ENCODE results near the gene MBD6. TPM values are rescaled to one million over a fixed set of nuclear protein-coding genes. Genes with fewer than 3 reads are reported as not detected.

Gene MBD6
- polyA plus RNA-seq, 2 of the 4 experiments (the other 2 are of a cell fraction): 4.6 to 24.2 TPM

DNA sequence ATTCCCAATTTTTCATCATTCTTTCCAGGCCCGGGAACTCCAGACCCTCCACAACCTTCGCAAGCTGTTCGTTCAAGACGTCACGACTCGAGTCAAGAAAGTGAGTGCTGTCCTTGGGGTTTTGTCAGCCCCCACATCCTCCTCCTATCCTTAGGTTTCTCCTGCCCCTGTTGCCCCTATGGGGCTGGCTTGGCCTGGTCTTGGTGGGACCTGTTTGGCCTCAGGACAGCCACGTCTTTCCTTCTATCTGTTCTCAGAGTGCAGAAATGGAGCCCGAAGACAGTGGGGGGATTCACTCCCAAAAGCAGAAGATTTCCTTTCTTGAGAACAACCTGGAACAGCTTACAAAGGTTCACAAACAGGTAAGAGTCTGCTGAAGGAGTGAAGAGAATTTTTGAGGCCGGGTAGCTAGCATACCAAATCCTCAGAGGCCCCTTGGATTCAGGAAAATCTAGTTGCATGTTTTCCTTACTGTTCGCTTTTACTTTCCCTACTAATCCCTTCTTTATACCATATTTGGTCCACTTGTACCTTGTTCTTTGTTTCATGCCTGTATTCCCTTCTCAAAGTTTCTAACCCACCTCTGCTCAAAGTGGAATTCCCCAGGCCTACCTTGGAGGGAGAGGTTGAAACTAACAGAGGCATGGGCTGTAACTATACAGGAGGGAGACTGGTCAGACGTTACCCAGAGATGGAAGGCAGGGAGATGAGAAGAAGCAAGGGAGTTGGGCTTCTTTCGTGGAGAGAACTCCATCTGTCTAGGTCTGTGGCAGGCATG, 55.5 kb downstream of the MBD6 start:
- no peak for ATAC-seq
- H3K4me2 ChIP-seq: no peak overlapping the region
- peaks cover 13% of the 10 kb centered on the region for H3K4me1 ChIP-seq
- CTCF ChIA-PET: interaction anchor here (1.5 to 10.0 kb wide), 2 partner anchors 10 to 35 kb away, joined by 4 to 336 read pairs; partner anchors contain the start of genes ARHGEF25 and DTX3
- H3K9me3 ChIP-seq: no peaks in the 10 kb centered on the region
- TF ChIP-seq CBX8 (IDR thresholded peaks at IDR 0.05) (no peak), ZNF302 (CRISPR knock-in tag; IDR thresholded peaks at IDR 0.05) (no peak), POLR2AphosphoS2 (conservative IDR thresholded peaks at IDR 0.05; ENCODE audit: low read length) (no peak), NR3C1 (IDR thresholded peaks at IDR 0.05) (no peak), MAFK (IDR thresholded peaks at IDR 0.05; ENCODE audit: partially characterized antibody) (no peak), ZSCAN20 (CRISPR knock-in tag; IDR thresholded peaks at IDR 0.05) (no peak), RFX5 (IDR thresholded peaks at IDR 0.05) (no peak), KDM1A (IDR thresholded peaks at IDR 0.05; ENCODE audit: low read depth) (no peak), CBX2 (IDR thresholded peaks at IDR 0.05; ENCODE audit: borderline replicate concordance, low read depth) (no peak), RCOR1 (IDR thresholded peaks at IDR 0.05; ENCODE audit: low read depth, low read length) (no peak)
- TF ChIP-seq, protein P1, sequence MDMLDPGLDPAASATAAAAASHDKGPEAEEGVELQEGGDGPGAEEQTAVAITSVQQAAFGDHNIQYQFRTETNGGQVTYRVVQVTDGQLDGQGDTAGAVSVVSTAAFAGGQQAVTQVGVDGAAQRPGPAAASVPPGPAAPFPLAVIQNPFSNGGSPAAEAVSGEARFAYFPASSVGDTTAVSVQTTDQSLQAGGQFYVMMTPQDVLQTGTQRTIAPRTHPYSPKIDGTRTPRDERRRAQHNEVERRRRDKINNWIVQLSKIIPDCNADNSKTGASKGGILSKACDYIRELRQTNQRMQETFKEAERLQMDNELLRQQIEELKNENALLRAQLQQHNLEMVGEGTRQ (IDR thresholded peaks at IDR 0.05): no peak
- WGBS (ENCODE audit: missing lambda C conversion rate): 77% methylated on average over 12 of the region's 12 CpGs
- POLR2A ChIA-PET: no interaction called here
- no peak for FAIRE-seq
- DNase-seq (ENCODE audit: low read depth in 1 of 2, low spot score in 1 of 2): no peak
- no peak overlapping the region for H3K4me3 ChIP-seq
- no peak overlapping the region for H3K27ac ChIP-seq

DNA sequence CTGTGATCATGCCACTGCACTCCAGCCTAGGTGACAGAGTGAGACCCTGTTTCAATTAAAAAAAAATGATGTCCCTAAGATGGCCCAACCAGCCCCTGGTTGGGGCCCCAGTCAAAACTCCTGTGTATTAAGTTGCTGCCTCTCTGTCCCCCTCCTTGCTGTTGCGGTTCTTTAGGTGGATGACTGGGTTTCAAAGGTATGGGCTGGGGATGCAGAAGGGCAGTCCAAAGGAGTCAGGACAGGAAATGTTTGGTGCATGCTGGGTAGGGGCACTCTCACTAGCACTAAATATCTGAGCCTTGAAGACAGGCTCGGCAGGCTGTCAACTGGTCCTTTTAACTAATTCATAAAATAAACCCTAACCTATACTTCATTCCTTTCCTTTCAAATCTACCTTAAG, 56.4 kb downstream of the MBD6 start:
- ATAC-seq (no peak), FAIRE-seq (no peak), DNase-seq (ENCODE audit: low read depth in 1 of 2, low spot score in 1 of 2) (no peak)
- POLR2A ChIA-PET: no interaction called here
- H3K27ac ChIP-seq: no peak overlapping the region
- H3K4me1 ChIP-seq: peaks cover 13% of the 10 kb centered on the region
- TF ChIP-seq HDAC2 (IDR thresholded peaks at IDR 0.05) (no peak), ZSCAN20 (CRISPR knock-in tag; IDR thresholded peaks at IDR 0.05) (no peak), TP53 (CRISPR knock-in tag; IDR thresholded peaks at IDR 0.05) (no peak), POLR2A (IDR thresholded peaks at IDR 0.05; ENCODE audit: low read length) (no peak), KDM5A (IDR thresholded peaks at IDR 0.05) (no peak), ZFP36 (IDR thresholded peaks at IDR 0.05; ENCODE audit: borderline replicate concordance, partially characterized antibody) (no peak), TFCP2L1 (CRISPR knock-in tag; IDR thresholded peaks at IDR 0.05) (no peak), MAZ (IDR thresholded peaks at IDR 0.05; ENCODE audit: borderline replicate concordance, low read depth, low read length) (no peak), GATA3 (IDR thresholded peaks at IDR 0.05; ENCODE audit: borderline replicate concordance) (no peak), RAD21 (conservative IDR thresholded peaks at IDR 0.05 in 1 of 2, IDR thresholded peaks at IDR 0.05 in 1 of 2) (no peak), RCOR1 (IDR thresholded peaks at IDR 0.05; ENCODE audit: low read depth, low read length) (no peak), PHF8 (IDR thresholded peaks at IDR 0.05; ENCODE audit: borderline replicate concordance, low read depth) (no peak), MYC (IDR thresholded peaks at IDR 0.05; ENCODE audit: borderline replicate concordance, low read length) (no peak), MAFK (IDR thresholded peaks at IDR 0.05; ENCODE audit: partially characterized antibody) (no peak)
- TF ChIP-seq, protein P2, sequence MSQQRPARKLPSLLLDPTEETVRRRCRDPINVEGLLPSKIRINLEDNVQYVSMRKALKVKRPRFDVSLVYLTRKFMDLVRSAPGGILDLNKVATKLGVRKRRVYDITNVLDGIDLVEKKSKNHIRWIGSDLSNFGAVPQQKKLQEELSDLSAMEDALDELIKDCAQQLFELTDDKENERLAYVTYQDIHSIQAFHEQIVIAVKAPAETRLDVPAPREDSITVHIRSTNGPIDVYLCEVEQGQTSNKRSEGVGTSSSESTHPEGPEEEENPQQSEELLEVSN (IDR thresholded peaks at IDR 0.05; ENCODE audit: borderline replicate concordance, low read depth): no peak
- TF ChIP-seq, protein P3, sequence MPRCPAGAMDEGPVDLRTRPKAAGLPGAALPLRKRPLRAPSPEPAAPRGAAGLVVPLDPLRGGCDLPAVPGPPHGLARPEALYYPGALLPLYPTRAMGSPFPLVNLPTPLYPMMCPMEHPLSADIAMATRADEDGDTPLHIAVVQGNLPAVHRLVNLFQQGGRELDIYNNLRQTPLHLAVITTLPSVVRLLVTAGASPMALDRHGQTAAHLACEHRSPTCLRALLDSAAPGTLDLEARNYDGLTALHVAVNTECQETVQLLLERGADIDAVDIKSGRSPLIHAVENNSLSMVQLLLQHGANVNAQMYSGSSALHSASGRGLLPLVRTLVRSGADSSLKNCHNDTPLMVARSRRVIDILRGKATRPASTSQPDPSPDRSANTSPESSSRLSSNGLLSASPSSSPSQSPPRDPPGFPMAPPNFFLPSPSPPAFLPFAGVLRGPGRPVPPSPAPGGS (IDR thresholded peaks at IDR 0.05): no peak
- TF ChIP-seq, protein P4, sequence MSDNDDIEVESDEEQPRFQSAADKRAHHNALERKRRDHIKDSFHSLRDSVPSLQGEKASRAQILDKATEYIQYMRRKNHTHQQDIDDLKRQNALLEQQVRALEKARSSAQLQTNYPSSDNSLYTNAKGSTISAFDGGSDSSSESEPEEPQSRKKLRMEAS (IDR thresholded peaks at IDR 0.05): no peak
- TF ChIP-seq, protein P5, sequence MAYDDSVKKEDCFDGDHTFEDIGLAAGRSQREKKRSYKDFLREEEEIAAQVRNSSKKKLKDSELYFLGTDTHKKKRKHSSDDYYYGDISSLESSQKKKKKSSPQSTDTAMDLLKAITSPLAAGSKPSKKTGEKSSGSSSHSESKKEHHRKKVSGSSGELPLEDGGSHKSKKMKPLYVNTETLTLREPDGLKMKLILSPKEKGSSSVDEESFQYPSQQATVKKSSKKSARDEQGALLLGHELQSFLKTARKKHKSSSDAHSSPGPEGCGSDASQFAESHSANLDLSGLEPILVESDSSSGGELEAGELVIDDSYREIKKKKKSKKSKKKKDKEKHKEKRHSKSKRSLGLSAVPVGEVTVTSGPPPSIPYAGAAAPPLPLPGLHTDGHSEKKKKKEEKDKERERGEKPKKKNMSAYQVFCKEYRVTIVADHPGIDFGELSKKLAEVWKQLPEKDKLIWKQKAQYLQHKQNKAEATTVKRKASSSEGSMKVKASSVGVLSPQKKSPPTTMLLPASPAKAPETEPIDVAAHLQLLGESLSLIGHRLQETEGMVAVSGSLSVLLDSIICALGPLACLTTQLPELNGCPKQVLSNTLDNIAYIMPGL (CRISPR knock-in tag; IDR thresholded peaks at IDR 0.05; ENCODE audit: borderline replicate concordance): no peak
- 88% methylated on average over 2 of the region's 2 CpGs for WGBS (ENCODE audit: missing lambda C conversion rate)
- H3K9me3 ChIP-seq: no peaks in the 10 kb centered on the region
- no peak overlapping the region; the same call in 2 of the 3 replicates for H3K4me2 ChIP-seq
- CTCF ChIA-PET: interaction anchor here (7.4 to 10.0 kb wide), 2 partner anchors 34 to 53 kb away, joined by 76 to 336 read pairs; partner anchors contain the start of genes ARHGEF25, B4GALNT1 and DTX3
- H3K4me3 ChIP-seq: no peak overlapping the region

All from A549 (cell line).